Measurements from ENCODE around the gene THBD. TPM values are rescaled to one million over a fixed set of nuclear protein-coding genes. Genes with fewer than 3 reads are reported as not detected.
A peak's percentile ranks its signal among the peaks of the same experiment; 100 is the strongest.

The THBD gene
- total RNA-seq, 1 donor: 82.1 TPM

GRCh38 chr20:23059001-23059400 is 9.5 kb upstream of the THBD start:
- no peak overlapping the region for H3K4me3 ChIP-seq (ENCODE audit: low read length)
- peaks cover 28% of the 10 kb centered on the region for H3K4me1 ChIP-seq (ENCODE audit: insufficient read depth, low read length)
- H3K27me3 ChIP-seq (ENCODE audit: insufficient read depth, low read length): no peaks in the 10 kb centered on the region
- H3K9me3 ChIP-seq (ENCODE audit: low read depth, low read length): peaks cover 6% of the 10 kb centered on the region

- H3K4me3 ChIP-seq (ENCODE audit: low read length): no peak overlapping the region
- no peaks in the 10 kb centered on the region for H3K27me3 ChIP-seq (ENCODE audit: insufficient read depth, low read length)
- H3K4me1 ChIP-seq (ENCODE audit: insufficient read depth, low read length): peaks cover 22% of the 10 kb centered on the region
- H3K9me3 ChIP-seq (ENCODE audit: low read depth, low read length): peaks cover 6% of the 10 kb centered on the region
Observed at GRCh38 chr20:23058240-23058639, 8.8 kb upstream of the THBD start.

- Histone ChIP-seq H3K9me3 (ENCODE audit: low read depth, low read length) (peaks cover 6% of the 10 kb centered on the region), H3K4me3 (ENCODE audit: low read length) (no peak overlapping the region), H3K4me1 (ENCODE audit: insufficient read depth, low read length) (peaks cover 34% of the 10 kb centered on the region), H3K27me3 (ENCODE audit: insufficient read depth, low read length) (peaks cover 7% of the 10 kb centered on the region)
Observed at GRCh38 chr20:23052904-23053303, 3.4 kb upstream of the THBD start.

GRCh38 chr20:23050847-23051627 is 1.6 kb upstream of the THBD start:
- peak overlapping the region; percentile 29 for H3K4me3 ChIP-seq (ENCODE audit: low read length)
- H3K4me1 ChIP-seq (ENCODE audit: insufficient read depth, low read length): peaks cover 51% of the 10 kb centered on the region
- no peaks in the 10 kb centered on the region for H3K9me3 ChIP-seq (ENCODE audit: low read depth, low read length)

GRCh38 chr20:23050076-23050838 is 785 bp upstream of the THBD start:
- Histone ChIP-seq H3K4me1 (ENCODE audit: insufficient read depth, low read length) (peaks cover 54% of the 10 kb centered on the region), H3K4me3 (ENCODE audit: low read length) (peak overlapping the region; percentile 39), H3K9me3 (ENCODE audit: low read depth, low read length) (no peaks in the 10 kb centered on the region), H3K27me3 (ENCODE audit: insufficient read depth, low read length) (peaks cover 17% of the 10 kb centered on the region)

More at GRCh38 chr20:23050847-23051627, 1.6 kb upstream of the THBD start:
- peaks cover 17% of the 10 kb centered on the region for H3K27me3 ChIP-seq (ENCODE audit: insufficient read depth, low read length)

- H3K9me3 ChIP-seq (ENCODE audit: low read depth, low read length): no peaks in the 10 kb centered on the region
- peaks cover 17% of the 10 kb centered on the region for H3K27me3 ChIP-seq (ENCODE audit: insufficient read depth, low read length)
- H3K4me1 ChIP-seq (ENCODE audit: insufficient read depth, low read length): peaks cover 54% of the 10 kb centered on the region
- peak overlapping the region; percentile 39 for H3K4me3 ChIP-seq (ENCODE audit: low read length)
Observed at GRCh38 chr20:23048283-23049200, 930 bp downstream of the THBD start.

- Histone ChIP-seq H3K4me3 (ENCODE audit: low read length) (peak overlapping the region; percentile 39), H3K27me3 (ENCODE audit: insufficient read depth, low read length) (peaks cover 17% of the 10 kb centered on the region), H3K9me3 (ENCODE audit: low read depth, low read length) (no peaks in the 10 kb centered on the region), H3K4me1 (ENCODE audit: insufficient read depth, low read length) (peaks cover 54% of the 10 kb centered on the region)
Observed at GRCh38 chr20:23047738-23048214, 1.7 kb downstream of the THBD start.

GRCh38 chr20:23047001-23047737 is 2.3 kb downstream of the THBD start:
- Histone ChIP-seq H3K4me1 (ENCODE audit: insufficient read depth, low read length) (peaks cover 54% of the 10 kb centered on the region), H3K27me3 (ENCODE audit: insufficient read depth, low read length) (peaks cover 17% of the 10 kb centered on the region), H3K4me3 (ENCODE audit: low read length) (no peak overlapping the region), H3K9me3 (ENCODE audit: low read depth, low read length) (no peaks in the 10 kb centered on the region)

- no peaks in the 10 kb centered on the region for H3K9me3 ChIP-seq (ENCODE audit: low read depth, low read length)
- peaks cover 17% of the 10 kb centered on the region for H3K27me3 ChIP-seq (ENCODE audit: insufficient read depth, low read length)
- no peak overlapping the region for H3K4me3 ChIP-seq (ENCODE audit: low read length)
- peaks cover 53% of the 10 kb centered on the region for H3K4me1 ChIP-seq (ENCODE audit: insufficient read depth, low read length)
Observed at GRCh38 chr20:23046431-23046830, 3.0 kb downstream of the THBD start.

- Histone ChIP-seq H3K9me3 (ENCODE audit: low read depth, low read length) (no peaks in the 10 kb centered on the region), H3K4me1 (ENCODE audit: insufficient read depth, low read length) (peaks cover 25% of the 10 kb centered on the region), H3K4me3 (ENCODE audit: low read length) (no peak overlapping the region), H3K27me3 (ENCODE audit: insufficient read depth, low read length) (peaks cover 15% of the 10 kb centered on the region)
Observed at GRCh38 chr20:23043376-23043775, 6.1 kb downstream of the THBD start.

GRCh38 chr20:23042270-23042669 is 7.2 kb downstream of the THBD start:
- Histone ChIP-seq H3K4me3 (ENCODE audit: low read length) (no peak overlapping the region), H3K27me3 (ENCODE audit: insufficient read depth, low read length) (peaks cover 11% of the 10 kb centered on the region), H3K4me1 (ENCODE audit: insufficient read depth, low read length) (peaks cover 14% of the 10 kb centered on the region), H3K9me3 (ENCODE audit: low read depth, low read length) (no peaks in the 10 kb centered on the region)

GRCh38 chr20:23039885-23040508 is 9.5 kb downstream of the THBD start:
- Histone ChIP-seq H3K9me3 (ENCODE audit: low read depth, low read length) (no peaks in the 10 kb centered on the region), H3K4me1 (ENCODE audit: insufficient read depth, low read length) (no peaks in the 10 kb centered on the region), H3K27me3 (ENCODE audit: insufficient read depth, low read length) (peaks cover 16% of the 10 kb centered on the region), H3K4me3 (ENCODE audit: low read length) (no peak overlapping the region)

GRCh38 chr20:23039136-23039875 is 10.2 kb downstream of the THBD start:
- Histone ChIP-seq H3K4me3 (ENCODE audit: low read length) (no peak overlapping the region), H3K27me3 (ENCODE audit: insufficient read depth, low read length) (peaks cover 16% of the 10 kb centered on the region), H3K9me3 (ENCODE audit: low read depth, low read length) (no peaks in the 10 kb centered on the region), H3K4me1 (ENCODE audit: insufficient read depth, low read length) (no peaks in the 10 kb centered on the region)

Data from mononuclear cell (primary cell).